Neural cell (in vitro differentiated cells): ENCODE results near the gene CFAP58. TPM values are rescaled to one million over a fixed set of nuclear protein-coding genes. Genes with fewer than 3 reads are reported as not detected.

Experiments
- H2AFZ ChIP-seq: fragments of 200-600, 300-800 bp; sonication (generic), shearing (Covaris generic); 2 replicates; pipeline ENCODE4 v1.6.0; 2014; ENCODE audit warnings: low read depth, mild to moderate bottlenecking, antibody characterized with exemption, low read length, moderate library complexity
- H3F3A ChIP-seq: fragments of 200-600 bp; shearing (Covaris generic); 2 replicates; pipeline ENCODE4 v1.6.1; 2016; ENCODE audit warnings: mild to moderate bottlenecking, moderate library complexity, mixed read lengths, antibody characterized with exemption, low read length; ENCODE audit not compliant: insufficient read depth, poor library complexity, severe bottlenecking
- H3K27ac ChIP-seq: fragments of 200-600, 300-800 bp; sonication (generic), shearing (Covaris generic); 2 replicates; pipeline ENCODE4 v1.5.1; 2014; ENCODE audit warnings: mild to moderate bottlenecking, low read length, moderate library complexity
- H3K27me3 ChIP-seq: fragments of 300-800, 200-600 bp; sonication (generic), shearing (Covaris generic); 2 replicates; pipeline ENCODE4 v1.6.0; 2014; ENCODE audit warnings: mild to moderate bottlenecking, low read depth, low read length, moderate library complexity; ENCODE audit not compliant: insufficient read depth
- H3K36me3 ChIP-seq: fragments of 300-800, 200-600 bp; sonication (generic), shearing (Covaris generic); 2 replicates; pipeline ENCODE4 v1.5.1; 2014; ENCODE audit warnings: mild to moderate bottlenecking, antibody characterized with exemption, low read length, moderate library complexity; ENCODE audit not compliant: insufficient read depth
- H3K4me2 ChIP-seq: fragments of 300-800, 200-600 bp; sonication (generic), shearing (Covaris generic); 2 replicates; pipeline ENCODE4 v1.6.0; 2014; ENCODE audit warnings: mild to moderate bottlenecking, low read length
- H3K4me3 ChIP-seq: fragments of 300-800, 200-600 bp; sonication (generic), shearing (Covaris generic); 2 replicates; pipeline ENCODE4 v1.5.1; 2014; ENCODE audit warnings: mild to moderate bottlenecking, low read length, moderate library complexity
- H3K79me2 ChIP-seq: fragments of 200-600 bp; shearing (Covaris generic); replicated peaks from 2 replicates; pipeline ENCODE4 v1.6.0; 2014; ENCODE audit warnings: mild to moderate bottlenecking, low read length, moderate library complexity; ENCODE audit not compliant: insufficient read depth
- H3K9ac ChIP-seq: fragments of 300-800, 200-600 bp; sonication (generic), shearing (Covaris generic); 2 replicates; pipeline ENCODE4 v1.6.1; 2016; ENCODE audit warnings: mild to moderate bottlenecking, low read length, mixed read lengths
- H3K9me2 ChIP-seq: fragments of 200-600 bp; shearing (Covaris generic); 2 replicates; pipeline ENCODE4 v1.6.1; 2016; ENCODE audit warnings: mild to moderate bottlenecking, low read length, mixed read lengths; ENCODE audit not compliant: insufficient read depth
- H3K9me3 ChIP-seq: fragments of 200-600, 300-800 bp; sonication (generic), shearing (Covaris generic); 2 replicates; pipeline ENCODE4 v1.6.1; 2016; ENCODE audit warnings: mild to moderate bottlenecking, mixed run types, low read length, moderate library complexity, mixed read lengths
- H4K20me1 ChIP-seq: fragments of 200-600 bp; shearing (Covaris generic); 2 replicates; pipeline ENCODE4 v1.6.1; 2016; ENCODE audit warnings: mild to moderate bottlenecking, mixed run types; ENCODE audit not compliant: insufficient read depth
- EP300 ChIP-seq: fragments of 450-650 bp; conservative IDR thresholded peaks from 2 replicates; pipeline ENCODE4 v1.6.1; 2014; ENCODE audit warnings: antibody characterized with exemption, mild to moderate bottlenecking, moderate library complexity; ENCODE audit not compliant: poor library complexity, severe bottlenecking
- EZH2 ChIP-seq: fragments of 200-600, 300-800 bp; shearing (Covaris generic), sonication (generic); IDR thresholded peaks from 2 replicates; pipeline ENCODE4 v1.6.1; 2014; ENCODE audit warnings: antibody characterized with exemption, low read length, borderline replicate concordance, mild to moderate bottlenecking; ENCODE audit not compliant: insufficient read depth, poor library complexity, severe bottlenecking
- MXI1 ChIP-seq: fragments of 450-650 bp; conservative IDR thresholded peaks from 2 replicates; pipeline ENCODE4 v1.6.1; 2014; ENCODE audit warnings: antibody characterized with exemption, mild to moderate bottlenecking; ENCODE audit not compliant: poor library complexity, severe bottlenecking
- POLR2AphosphoS5 ChIP-seq: IDR thresholded peaks from 2 replicates; pipeline ENCODE4 v1.6.1; 2012
- RAD21 ChIP-seq: fragments of 450-650 bp; conservative IDR thresholded peaks from 2 replicates; pipeline ENCODE4 v1.6.1; 2014; ENCODE audit warnings: antibody characterized with exemption, mild to moderate bottlenecking, moderate library complexity
- SMC3 ChIP-seq: fragments of 450-650 bp; conservative IDR thresholded peaks from 2 replicates; pipeline ENCODE4 v1.6.1; 2014; ENCODE audit warnings: antibody characterized with exemption, mild to moderate bottlenecking, moderate library complexity; ENCODE audit not compliant: poor library complexity
- TAF1 ChIP-seq: IDR thresholded peaks from 2 replicates; pipeline ENCODE4 v1.6.1; 2012; ENCODE audit warnings: low read depth
- polyA plus RNA-seq: library from polyadenylated mRNA; depleted of rRNA; stranded (reverse); fragments of >200 nt; gene quantifications from 2 replicates; pipeline ENCODE4 v1.2.3, GENCODE V29; 2014
- TF ChIP-seq, protein P1 (sequence below): IDR thresholded peaks from 2 replicates; pipeline ENCODE4 v1.6.1; 2012; ENCODE audit warnings: borderline replicate concordance
- TF ChIP-seq, protein P2 (sequence below): fragments of 450-650 bp; IDR thresholded peaks from 2 replicates; pipeline ENCODE4 v1.5.1; 2014; ENCODE audit warnings: antibody characterized with exemption, mild to moderate bottlenecking, moderate library complexity; ENCODE audit not compliant: poor library complexity, severe bottlenecking

Gene CFAP58
- polyA plus RNA-seq, 1 donor from 2014 or later: not detected

DNA sequence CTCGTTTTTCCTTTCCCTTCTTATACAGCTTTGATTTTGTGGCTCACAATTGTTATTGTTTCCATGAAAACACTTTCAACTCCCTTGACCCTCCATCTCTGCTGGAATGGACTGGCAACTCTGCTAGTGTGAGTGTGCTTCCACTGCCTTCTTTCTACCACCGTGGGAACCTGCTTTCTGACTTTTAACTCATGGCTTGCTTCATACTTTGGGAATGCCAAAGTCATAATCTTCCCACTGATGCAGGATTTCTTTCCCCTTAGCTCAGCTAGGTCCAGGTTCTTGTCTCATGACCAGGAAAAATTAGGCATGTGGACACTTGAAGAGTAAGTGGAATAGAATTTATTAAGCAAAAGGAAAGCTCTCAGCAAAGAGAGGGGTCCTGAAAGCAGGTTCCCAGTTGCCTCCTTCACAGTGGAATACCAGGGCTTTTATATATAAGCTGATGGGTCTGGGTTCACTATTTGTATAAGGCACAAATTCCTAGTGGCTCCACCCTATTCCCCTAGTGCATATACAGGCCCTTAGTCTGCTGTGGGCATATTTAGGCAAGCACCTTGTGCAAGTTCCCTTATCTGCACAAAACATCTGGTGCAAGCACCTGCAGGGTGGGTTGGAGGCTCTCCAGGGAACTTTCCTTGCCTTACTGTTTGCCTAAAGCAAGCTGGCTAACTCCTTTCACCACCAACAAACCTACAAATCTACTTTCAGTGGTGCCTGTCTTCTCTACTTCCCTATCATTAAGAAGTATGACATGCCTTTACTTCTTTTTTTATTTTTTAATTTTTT lies 119.5 kb downstream of the CFAP58 start:
- H3F3A ChIP-seq: no peaks in the 10 kb centered on the region
- no peaks in the 10 kb centered on the region for H3K9me2 ChIP-seq
- H4K20me1 ChIP-seq: no peaks in the 10 kb centered on the region
- H3K27me3 ChIP-seq: no peaks in the 10 kb centered on the region
- H3K9me3 ChIP-seq: no peaks in the 10 kb centered on the region
- no peak overlapping the region for H2AFZ ChIP-seq
- H3K9ac ChIP-seq: no peak overlapping the region
- H3K36me3 ChIP-seq: no peaks in the 10 kb centered on the region
- H3K27ac ChIP-seq: no peak overlapping the region
- H3K4me3 ChIP-seq: no peak overlapping the region
- no peaks in the 10 kb centered on the region for H3K79me2 ChIP-seq
- no peak overlapping the region for H3K4me2 ChIP-seq
- TF ChIP-seq, protein P1, sequence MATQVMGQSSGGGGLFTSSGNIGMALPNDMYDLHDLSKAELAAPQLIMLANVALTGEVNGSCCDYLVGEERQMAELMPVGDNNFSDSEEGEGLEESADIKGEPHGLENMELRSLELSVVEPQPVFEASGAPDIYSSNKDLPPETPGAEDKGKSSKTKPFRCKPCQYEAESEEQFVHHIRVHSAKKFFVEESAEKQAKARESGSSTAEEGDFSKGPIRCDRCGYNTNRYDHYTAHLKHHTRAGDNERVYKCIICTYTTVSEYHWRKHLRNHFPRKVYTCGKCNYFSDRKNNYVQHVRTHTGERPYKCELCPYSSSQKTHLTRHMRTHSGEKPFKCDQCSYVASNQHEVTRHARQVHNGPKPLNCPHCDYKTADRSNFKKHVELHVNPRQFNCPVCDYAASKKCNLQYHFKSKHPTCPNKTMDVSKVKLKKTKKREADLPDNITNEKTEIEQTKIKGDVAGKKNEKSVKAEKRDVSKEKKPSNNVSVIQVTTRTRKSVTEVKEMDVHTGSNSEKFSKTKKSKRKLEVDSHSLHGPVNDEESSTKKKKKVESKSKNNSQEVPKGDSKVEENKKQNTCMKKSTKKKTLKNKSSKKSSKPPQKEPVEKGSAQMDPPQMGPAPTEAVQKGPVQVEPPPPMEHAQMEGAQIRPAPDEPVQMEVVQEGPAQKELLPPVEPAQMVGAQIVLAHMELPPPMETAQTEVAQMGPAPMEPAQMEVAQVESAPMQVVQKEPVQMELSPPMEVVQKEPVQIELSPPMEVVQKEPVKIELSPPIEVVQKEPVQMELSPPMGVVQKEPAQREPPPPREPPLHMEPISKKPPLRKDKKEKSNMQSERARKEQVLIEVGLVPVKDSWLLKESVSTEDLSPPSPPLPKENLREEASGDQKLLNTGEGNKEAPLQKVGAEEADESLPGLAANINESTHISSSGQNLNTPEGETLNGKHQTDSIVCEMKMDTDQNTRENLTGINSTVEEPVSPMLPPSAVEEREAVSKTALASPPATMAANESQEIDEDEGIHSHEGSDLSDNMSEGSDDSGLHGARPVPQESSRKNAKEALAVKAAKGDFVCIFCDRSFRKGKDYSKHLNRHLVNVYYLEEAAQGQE: no peak
- TF ChIP-seq, protein P2, sequence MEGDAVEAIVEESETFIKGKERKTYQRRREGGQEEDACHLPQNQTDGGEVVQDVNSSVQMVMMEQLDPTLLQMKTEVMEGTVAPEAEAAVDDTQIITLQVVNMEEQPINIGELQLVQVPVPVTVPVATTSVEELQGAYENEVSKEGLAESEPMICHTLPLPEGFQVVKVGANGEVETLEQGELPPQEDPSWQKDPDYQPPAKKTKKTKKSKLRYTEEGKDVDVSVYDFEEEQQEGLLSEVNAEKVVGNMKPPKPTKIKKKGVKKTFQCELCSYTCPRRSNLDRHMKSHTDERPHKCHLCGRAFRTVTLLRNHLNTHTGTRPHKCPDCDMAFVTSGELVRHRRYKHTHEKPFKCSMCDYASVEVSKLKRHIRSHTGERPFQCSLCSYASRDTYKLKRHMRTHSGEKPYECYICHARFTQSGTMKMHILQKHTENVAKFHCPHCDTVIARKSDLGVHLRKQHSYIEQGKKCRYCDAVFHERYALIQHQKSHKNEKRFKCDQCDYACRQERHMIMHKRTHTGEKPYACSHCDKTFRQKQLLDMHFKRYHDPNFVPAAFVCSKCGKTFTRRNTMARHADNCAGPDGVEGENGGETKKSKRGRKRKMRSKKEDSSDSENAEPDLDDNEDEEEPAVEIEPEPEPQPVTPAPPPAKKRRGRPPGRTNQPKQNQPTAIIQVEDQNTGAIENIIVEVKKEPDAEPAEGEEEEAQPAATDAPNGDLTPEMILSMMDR: no peak
- TF ChIP-seq SMC3 (no peak), POLR2AphosphoS5 (no peak), EP300 (no peak), TAF1 (no peak), RAD21 (no peak), EZH2 (no peak), MXI1 (no peak)

DNA sequence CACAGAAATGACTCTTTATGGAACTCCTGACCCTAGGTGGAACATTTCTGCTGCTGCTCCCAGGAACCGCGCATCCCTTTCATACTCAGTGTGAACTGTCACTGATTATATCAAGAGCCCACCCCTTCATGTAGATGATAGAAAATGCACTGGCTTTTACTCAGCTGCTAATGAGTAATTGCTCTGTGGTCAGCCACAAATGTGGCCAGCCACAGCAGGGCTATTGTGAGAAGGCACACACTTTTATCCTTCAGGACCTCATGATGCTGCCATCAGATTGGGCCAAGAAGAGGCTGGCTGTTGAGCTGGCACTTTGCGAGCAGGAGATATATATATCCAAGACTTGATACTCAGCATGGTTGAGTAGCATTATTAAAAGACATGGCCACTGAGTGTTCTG lies 124.7 kb downstream of the CFAP58 start:
- H3F3A ChIP-seq: no peaks in the 10 kb centered on the region
- no peak overlapping the region for H3K27ac ChIP-seq
- no peak overlapping the region for H3K9ac ChIP-seq
- no peaks in the 10 kb centered on the region for H3K9me2 ChIP-seq
- H3K4me2 ChIP-seq: no peak overlapping the region
- H3K36me3 ChIP-seq: no peaks in the 10 kb centered on the region
- no peaks in the 10 kb centered on the region for H3K9me3 ChIP-seq
- H4K20me1 ChIP-seq: no peaks in the 10 kb centered on the region
- H3K4me3 ChIP-seq: no peak overlapping the region
- TF ChIP-seq SMC3 (no peak), TAF1 (no peak), MXI1 (no peak), EP300 (no peak), RAD21 (no peak), POLR2AphosphoS5 (no peak), EZH2 (no peak)
- TF ChIP-seq, protein P1: no peak
- TF ChIP-seq, protein P2: no peak
- H3K79me2 ChIP-seq: no peaks in the 10 kb centered on the region
- H2AFZ ChIP-seq: no peak overlapping the region
- no peaks in the 10 kb centered on the region for H3K27me3 ChIP-seq
